HG02588 (cell line): ENCODE data around the gene R3HCC1L.
"Not testable (repeated sequence)": the region's sequence is repeated elsewhere in the genome, so short reads cannot be mapped to it uniquely, and the experiment has no call there.

Experiments used
- ATAC-seq: cut with Tn5 transposase; IDR thresholded peaks from one replicate; pipeline ENCODE4 v1.9.1; 2021; ENCODE audit warnings: mild to moderate bottlenecking, moderate library complexity; ENCODE audit not compliant: unreplicated experiment

The R3HCC1L gene

DNA sequence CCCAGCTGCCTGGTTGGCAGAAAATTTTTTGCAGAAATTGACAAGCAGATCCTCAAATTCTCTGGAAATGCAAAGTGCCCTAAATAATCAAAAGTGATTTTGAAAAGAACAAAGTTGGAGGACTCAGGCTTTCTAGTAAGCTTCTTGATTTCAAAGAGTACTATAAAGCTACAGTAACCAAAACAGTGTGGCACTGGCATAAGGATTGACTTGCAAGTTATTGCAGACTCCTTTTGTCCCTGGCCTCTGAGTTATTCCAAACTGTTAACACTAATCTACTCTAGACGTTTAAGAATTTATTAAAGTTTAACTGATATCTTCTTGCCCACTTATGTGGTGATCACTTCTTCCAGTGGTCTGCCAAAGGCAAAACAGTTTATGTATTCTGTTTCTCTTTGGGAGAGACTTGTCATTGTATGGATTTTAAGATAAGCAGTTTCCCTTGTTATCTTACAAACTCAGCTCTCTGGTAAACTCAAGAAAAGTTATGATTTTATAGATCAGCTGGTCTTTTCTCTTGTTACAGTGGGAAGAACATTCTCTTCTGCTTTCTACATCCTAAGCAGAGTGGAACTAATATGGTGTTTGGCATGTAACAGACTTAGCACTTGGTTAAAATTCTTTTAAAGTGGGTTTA, 92.2 kb downstream of the R3HCC1L start:
- no peak for ATAC-seq

DNA sequence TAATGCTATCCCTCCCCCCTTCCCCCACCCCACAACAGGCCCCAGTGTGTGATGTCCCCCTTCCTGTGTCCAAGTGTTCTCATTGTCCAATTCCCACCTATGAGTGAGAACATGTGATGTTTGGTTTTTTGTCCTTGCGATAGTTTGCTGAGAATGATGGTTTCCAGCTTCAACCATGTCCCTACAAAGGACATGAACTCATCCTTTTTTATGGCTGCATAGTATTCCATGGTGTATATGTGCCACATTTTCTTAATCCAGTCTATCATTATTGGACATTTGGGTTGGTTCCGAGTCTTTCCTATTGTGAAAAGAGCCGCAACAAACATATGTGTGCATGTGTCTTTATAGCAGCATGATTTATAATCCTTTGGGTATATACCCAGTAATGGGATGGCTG, 93.3 kb downstream of the R3HCC1L start:
- ATAC-seq, result not testable (repeated sequence)

GRCh38 chr10:98228266-98228665, 93.8 kb downstream of the R3HCC1L start:
- ATAC-seq, result not testable (repeated sequence)

GRCh38 chr10:98231417-98231816, 97.0 kb downstream of the R3HCC1L start:
- no peak for ATAC-seq

- no peak for ATAC-seq
These were observed 101.4 kb downstream of the R3HCC1L start for GRCh38 chr10:98235846-98236245.

- no peak for ATAC-seq
These were observed 102.4 kb downstream of the R3HCC1L start for GRCh38 chr10:98236862-98237261.

DNA sequence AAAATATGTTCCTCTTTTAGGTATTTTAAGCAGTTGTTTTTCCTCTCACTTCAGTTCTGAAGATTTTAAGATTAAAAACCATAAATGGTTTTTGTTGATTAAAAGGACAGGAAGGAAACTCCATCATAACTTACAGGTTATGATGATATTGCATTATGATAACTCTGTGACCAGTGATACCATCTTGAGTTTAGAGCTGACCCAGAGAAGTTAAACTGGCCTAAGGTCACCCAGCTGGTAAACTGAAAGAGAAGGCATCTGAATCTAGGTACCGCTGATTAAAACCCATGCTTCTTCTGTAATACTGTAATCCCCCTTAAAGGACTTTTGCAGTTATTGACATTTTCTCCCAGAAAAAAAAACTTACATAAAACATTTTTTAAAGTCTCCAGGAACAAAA, 103.9 kb downstream of the R3HCC1L start:
- ATAC-seq, result no peak

DNA sequence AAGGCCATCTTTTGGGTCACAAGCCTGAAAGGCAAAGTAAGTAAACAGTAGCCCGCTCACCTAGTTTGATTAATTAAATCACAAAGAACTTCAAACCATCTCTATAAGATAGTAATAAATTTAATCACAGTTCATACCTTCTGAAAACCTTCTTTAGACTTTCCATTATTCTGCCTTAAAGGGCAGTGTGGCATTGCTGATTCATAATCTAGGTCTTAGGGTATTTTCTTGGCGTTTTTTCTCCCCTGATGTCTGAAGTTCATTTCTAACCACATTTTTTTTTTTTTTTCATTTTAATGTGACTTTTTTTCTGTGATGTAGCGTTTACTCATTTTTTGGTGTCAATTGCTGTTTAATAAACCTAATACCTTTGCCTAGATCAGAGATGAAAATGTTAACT, 106.1 kb downstream of the R3HCC1L start:
- no peak for ATAC-seq

DNA sequence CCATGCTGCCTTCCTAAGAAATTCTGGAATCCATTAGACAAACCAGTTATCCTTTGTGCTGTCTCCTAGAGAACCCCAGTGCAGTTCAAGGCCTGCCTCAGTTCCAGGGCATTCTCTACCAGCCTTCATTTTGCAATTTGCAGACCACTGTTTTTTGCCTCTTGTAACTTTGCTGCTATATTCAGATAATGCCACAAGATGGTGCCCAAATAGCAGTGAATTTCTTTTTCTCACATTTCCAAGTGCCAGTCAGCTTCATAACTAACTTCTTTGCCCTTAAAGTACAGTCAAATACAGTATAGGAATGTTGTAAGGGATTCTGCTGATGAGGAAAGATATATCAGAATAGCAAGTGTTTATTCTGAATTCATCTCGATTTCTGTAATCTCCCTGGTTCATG, 108.4 kb downstream of the R3HCC1L start:
- no peak for ATAC-seq

DNA sequence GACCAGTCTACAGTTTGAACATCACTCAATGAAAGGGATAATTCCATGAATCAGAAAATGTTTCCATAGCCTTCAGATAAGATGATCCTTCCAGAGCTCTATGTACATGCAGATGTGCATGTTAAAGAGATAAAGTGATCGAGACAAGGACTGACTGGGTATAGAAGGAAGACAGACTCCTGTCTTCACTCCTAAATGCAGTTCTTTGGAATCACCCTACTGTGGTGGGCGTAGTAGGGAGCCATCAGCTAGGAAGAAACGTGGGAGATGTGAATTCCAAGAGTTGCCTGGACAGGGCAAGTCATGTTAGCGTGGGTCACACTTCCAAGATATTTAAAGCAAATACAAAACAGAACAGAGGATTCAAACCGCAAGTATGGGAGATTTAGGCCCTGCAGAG, 109.7 kb downstream of the R3HCC1L start:
- ATAC-seq, result no peak

- ATAC-seq, result no peak
These were observed 110.1 kb downstream of the R3HCC1L start for GRCh38 chr10:98244586-98244985.

GRCh38 chr10:98246911-98247805, 112.7 kb downstream of the R3HCC1L start:
- no peak for ATAC-seq

DNA sequence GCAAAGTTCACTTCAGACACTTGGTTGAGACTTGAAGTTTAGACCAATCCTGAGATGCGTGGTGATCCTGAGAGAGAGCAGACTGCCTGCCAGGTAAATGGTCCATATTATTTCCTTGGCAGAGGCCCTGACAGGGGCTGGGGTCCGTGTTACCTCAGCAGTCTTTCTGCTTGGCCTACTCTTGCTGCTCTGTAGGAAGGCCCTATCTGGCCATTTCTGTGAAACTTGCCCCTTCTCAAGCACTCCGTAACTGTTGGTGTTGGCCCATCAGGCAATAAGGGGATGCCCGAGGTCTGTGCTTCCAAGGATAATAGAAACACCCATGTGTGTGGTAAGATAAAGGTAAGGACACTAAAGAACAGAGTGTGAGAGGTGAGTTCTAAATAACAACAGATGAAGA, 113.6 kb downstream of the R3HCC1L start:
- ATAC-seq, result no peak

- no peak for ATAC-seq
These were observed 114.7 kb downstream of the R3HCC1L start for GRCh38 chr10:98249134-98249533.

- no peak for ATAC-seq
These were observed 116.9 kb downstream of the R3HCC1L start for GRCh38 chr10:98251399-98251798.

- ATAC-seq, result no peak
These were observed 118.0 kb downstream of the R3HCC1L start for GRCh38 chr10:98252464-98252863.

- ATAC-seq, result no peak
These were observed 119.0 kb downstream of the R3HCC1L start for GRCh38 chr10:98253499-98253898.

DNA sequence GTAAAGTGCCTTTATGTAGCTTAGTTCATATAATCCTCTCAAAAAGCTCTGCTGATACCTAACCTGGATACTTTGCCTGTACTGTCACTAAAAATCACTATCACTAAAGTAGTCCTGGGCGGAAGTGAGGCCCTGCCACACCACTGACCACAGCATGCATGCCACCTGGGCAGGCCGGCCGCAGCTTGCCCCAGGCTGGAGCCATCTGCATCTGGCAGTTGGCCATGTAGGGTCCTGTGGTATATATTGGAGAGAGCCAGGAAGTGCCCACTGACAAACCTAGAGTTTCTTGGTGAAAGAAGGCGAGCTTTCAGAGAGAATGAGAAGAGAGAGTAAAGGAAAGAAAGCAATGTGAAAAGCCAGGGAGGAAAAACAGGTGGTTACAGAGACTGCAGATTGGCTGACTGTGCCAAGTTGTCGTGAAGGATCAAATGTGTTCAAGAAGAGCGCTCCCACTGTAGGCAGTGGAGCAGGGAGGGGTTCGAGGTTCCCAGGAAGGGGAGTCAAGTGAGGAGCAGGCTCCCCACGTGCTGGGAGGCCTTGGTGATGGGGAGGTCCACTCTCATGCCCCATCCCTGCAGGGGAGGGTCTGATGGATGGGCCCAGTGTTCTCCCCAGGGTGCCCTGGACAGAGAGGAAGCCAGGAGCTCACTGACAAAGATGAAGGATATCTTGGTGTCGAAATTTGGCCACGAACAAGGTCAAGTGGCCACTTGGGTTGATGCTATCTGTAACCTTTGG, 119.9 kb downstream of the R3HCC1L start:
- ATAC-seq, result no peak

GRCh38 chr10:98255146-98255877, 120.9 kb downstream of the R3HCC1L start:
- ATAC-seq, result no peak

DNA sequence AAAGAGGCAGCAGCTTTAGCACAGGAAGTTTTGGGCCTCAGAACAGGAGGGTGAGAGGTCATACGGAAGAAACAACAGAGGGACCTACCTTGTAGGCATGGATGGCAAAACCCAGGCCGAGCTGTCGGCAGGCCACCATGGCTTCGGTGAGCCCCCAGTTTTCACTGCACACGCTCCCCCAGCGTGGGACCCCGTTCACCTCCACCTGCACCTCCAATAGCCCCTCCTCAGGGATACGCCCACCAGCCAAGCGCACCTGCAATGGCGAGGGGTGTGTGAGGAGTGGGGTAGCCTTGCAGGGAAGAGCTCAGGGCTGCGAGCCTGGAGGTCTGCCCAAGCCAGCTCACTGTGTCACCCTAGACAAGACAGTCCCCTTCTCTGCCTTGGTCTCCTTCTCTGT, 122.2 kb downstream of the R3HCC1L start:
- ATAC-seq, result no peak

DNA sequence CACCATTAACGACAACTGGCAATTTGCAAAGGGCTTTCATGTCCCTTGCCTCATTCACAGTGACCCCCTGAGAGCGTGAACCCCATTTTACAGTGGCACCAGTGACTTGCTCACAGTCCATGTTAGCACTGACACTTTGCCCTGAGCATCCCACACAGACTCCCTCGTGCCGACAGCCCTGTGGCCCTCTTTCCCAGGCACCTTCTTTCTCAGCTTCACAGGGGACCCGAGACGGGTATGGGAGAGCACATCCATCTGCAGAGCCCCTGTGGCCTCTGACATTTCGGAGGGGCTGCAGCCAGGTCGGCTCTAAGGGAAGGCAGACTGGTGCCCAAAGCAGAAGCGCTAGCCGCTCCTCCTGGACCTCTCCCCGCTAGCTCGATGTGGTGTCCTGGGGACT, 122.7 kb downstream of the R3HCC1L start:
- ATAC-seq, result no peak
